Measurements from ENCODE around the gene EMID1. TPM values are rescaled to one million over a fixed set of nuclear protein-coding genes. Genes with fewer than 3 reads are reported as not detected.

Gene EMID1
- total RNA-seq, 1 experiment from 2014 or later, result 6.1 TPM

GRCh38 chr22:29204455-29205183 is 1.1 kb upstream of the EMID1 start:
- Mint-ChIP-seq H3K36me3 (no peaks in the 10 kb centered on the region), H3K9me3 (no peaks in the 10 kb centered on the region), H3K27me3 (ENCODE audit: low read depth) (peaks cover 9% of the 10 kb centered on the region), H3K27ac (no peak overlapping the region), H3K4me3 (peak overlapping the region; percentile 67), H3K4me1 (peaks cover 20% of the 10 kb centered on the region)
- ChIA-PET POLR2A (no interaction called here), CTCF (interaction anchor here (1.5 to 9.4 kb wide), 7 partner anchors 10 to 64 kb away, joined by 5 to 171 read pairs (median 8); no protein-coding TSS in a partner anchor)
- no peak for DNase-seq (ENCODE audit: low spot score)
- TF ChIP-seq ZNF423 (CRISPR knock-in tag; IDR thresholded peaks at IDR 0.05), result no peak
- TF ChIP-seq TEAD4 (CRISPR knock-in tag; IDR thresholded peaks at IDR 0.05), result no peak
- TF ChIP-seq, protein P1, sequence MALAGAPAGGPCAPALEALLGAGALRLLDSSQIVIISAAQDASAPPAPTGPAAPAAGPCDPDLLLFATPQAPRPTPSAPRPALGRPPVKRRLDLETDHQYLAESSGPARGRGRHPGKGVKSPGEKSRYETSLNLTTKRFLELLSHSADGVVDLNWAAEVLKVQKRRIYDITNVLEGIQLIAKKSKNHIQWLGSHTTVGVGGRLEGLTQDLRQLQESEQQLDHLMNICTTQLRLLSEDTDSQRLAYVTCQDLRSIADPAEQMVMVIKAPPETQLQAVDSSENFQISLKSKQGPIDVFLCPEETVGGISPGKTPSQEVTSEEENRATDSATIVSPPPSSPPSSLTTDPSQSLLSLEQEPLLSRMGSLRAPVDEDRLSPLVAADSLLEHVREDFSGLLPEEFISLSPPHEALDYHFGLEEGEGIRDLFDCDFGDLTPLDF (CRISPR knock-in tag; IDR thresholded peaks at IDR 0.05), result no peak
- TF ChIP-seq STAT6 (CRISPR knock-in tag; conservative IDR thresholded peaks at IDR 0.05; ENCODE audit: low read depth), result no peak
- TF ChIP-seq ETV6 (CRISPR knock-in tag; IDR thresholded peaks at IDR 0.05), result no peak
- no peak for TF ChIP-seq TCF7 (CRISPR knock-in tag; IDR thresholded peaks at IDR 0.05; ENCODE audit: low read depth)
- no peak for TF ChIP-seq MXD4 (CRISPR knock-in tag; IDR thresholded peaks at IDR 0.05; ENCODE audit: borderline replicate concordance)
- no peak for TF ChIP-seq ESRRA (CRISPR knock-in tag; IDR thresholded peaks at IDR 0.05; ENCODE audit: borderline replicate concordance)
- TF ChIP-seq RORB (CRISPR knock-in tag; IDR thresholded peaks at IDR 0.05), result no peak
- TF ChIP-seq ZNF416 (CRISPR knock-in tag; IDR thresholded peaks at IDR 0.05), result no peak
- no peak for TF ChIP-seq SOX15 (CRISPR knock-in tag; IDR thresholded peaks at IDR 0.05)
- TF ChIP-seq ZNF232 (CRISPR knock-in tag; IDR thresholded peaks at IDR 0.05), result no peak
- TF ChIP-seq, protein P2, sequence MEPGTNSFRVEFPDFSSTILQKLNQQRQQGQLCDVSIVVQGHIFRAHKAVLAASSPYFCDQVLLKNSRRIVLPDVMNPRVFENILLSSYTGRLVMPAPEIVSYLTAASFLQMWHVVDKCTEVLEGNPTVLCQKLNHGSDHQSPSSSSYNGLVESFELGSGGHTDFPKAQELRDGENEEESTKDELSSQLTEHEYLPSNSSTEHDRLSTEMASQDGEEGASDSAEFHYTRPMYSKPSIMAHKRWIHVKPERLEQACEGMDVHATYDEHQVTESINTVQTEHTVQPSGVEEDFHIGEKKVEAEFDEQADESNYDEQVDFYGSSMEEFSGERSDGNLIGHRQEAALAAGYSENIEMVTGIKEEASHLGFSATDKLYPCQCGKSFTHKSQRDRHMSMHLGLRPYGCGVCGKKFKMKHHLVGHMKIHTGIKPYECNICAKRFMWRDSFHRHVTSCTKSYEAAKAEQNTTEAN (CRISPR knock-in tag; IDR thresholded peaks at IDR 0.05), result no peak
- no peak for ATAC-seq

- no peak for DNase-seq (ENCODE audit: low spot score)
- CTCF ChIA-PET, result interaction anchor here (1.2 to 9.4 kb wide), 6 partner anchors 11 to 51 kb away, joined by 5 to 171 read pairs (median 6); no protein-coding TSS in a partner anchor
Observed at GRCh38 chr22:29205252-29205593, 473 bp upstream of the EMID1 start.

More at GRCh38 chr22:29205252-29205593, 473 bp upstream of the EMID1 start:
- Mint-ChIP-seq H3K27me3 (ENCODE audit: low read depth) (peaks cover 9% of the 10 kb centered on the region), H3K36me3 (no peaks in the 10 kb centered on the region), H3K4me1 (peaks cover 23% of the 10 kb centered on the region), H3K27ac (no peak overlapping the region), H3K4me3 (peak overlapping the region; percentile 67), H3K9me3 (no peaks in the 10 kb centered on the region)
- TF ChIP-seq, protein P3, sequence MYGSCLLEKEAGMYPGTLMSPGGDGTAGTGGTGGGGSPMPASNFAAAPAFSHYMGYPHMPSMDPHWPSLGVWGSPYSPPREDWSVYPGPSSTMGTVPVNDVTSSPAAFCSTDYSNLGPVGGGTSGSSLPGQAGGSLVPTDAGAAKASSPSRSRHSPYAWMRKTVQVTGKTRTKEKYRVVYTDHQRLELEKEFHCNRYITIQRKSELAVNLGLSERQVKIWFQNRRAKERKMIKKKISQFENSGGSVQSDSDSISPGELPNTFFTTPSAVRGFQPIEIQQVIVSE (CRISPR knock-in tag; IDR thresholded peaks at IDR 0.05; ENCODE audit: borderline replicate concordance), result no peak
- TF ChIP-seq, protein P4, sequence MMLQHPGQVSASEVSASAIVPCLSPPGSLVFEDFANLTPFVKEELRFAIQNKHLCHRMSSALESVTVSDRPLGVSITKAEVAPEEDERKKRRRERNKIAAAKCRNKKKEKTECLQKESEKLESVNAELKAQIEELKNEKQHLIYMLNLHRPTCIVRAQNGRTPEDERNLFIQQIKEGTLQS (CRISPR knock-in tag; conservative IDR thresholded peaks at IDR 0.05), result no peak
- TF ChIP-seq GTF2I (CRISPR knock-in tag; conservative IDR thresholded peaks at IDR 0.05), result peak; percentile 74; the same call in 1 of the 2 replicates
- 0 out of 2 replicates have a peak, but pooled peaks have one; percentile 11 for TF ChIP-seq KAT7 (CRISPR knock-in tag; IDR thresholded peaks at IDR 0.05; ENCODE audit: borderline replicate concordance)
- POLR2A ChIA-PET, result interaction anchor here (2.4 kb wide), 1 partner anchor 61 kb away, joined by 6 read pairs; no protein-coding TSS in a partner anchor
- ATAC-seq, result no peak

All from WTC11 (cell line).